COLO668 (cell line): Measurements from ENCODE around the gene INPP5B.
"Not testable (repeated sequence)": the region's sequence is repeated elsewhere in the genome, so short reads cannot be mapped to it uniquely, and the experiment has no call there.

Experiments
- DNase-seq: peaks from one replicate; lab custom pipeline; 2025; ENCODE audit not compliant: unreplicated experiment; lab: John Stamatoyannopoulos, UW

The INPP5B gene

GRCh38 chr1:37948841-37949240 lies 2.0 kb upstream of the INPP5B start:
- no peak for DNase-seq

- DNase-seq, result no peak
Measured at GRCh38 chr1:37948166-37948565, 1.3 kb upstream of the INPP5B start.

GRCh38 chr1:37947364-37947763 lies 511 bp upstream of the INPP5B start:
- DNase-seq, result no peak

- peak; percentile 70 for DNase-seq
Measured at GRCh38 chr1:37945743-37946702, 830 bp downstream of the INPP5B start.

GRCh38 chr1:37945251-37945650 lies 1.6 kb downstream of the INPP5B start:
- no peak for DNase-seq

- no peak for DNase-seq
Measured at GRCh38 chr1:37944816-37945215, 2.0 kb downstream of the INPP5B start.

- DNase-seq, result no peak
Measured at GRCh38 chr1:37944086-37944763, 2.6 kb downstream of the INPP5B start.

GRCh38 chr1:37940299-37940947 lies 6.4 kb downstream of the INPP5B start:
- DNase-seq, result peak; percentile 93

- not testable (repeated sequence) for DNase-seq
Measured at GRCh38 chr1:37936760-37937159, 10.1 kb downstream of the INPP5B start.

- no peak for DNase-seq
Measured at GRCh38 chr1:37932759-37933158, 14.1 kb downstream of the INPP5B start.

- peak; percentile 100 for DNase-seq
Measured at GRCh38 chr1:37931361-37932158, 15.3 kb downstream of the INPP5B start.

- no peak for DNase-seq
Measured at GRCh38 chr1:37931102-37931360, 15.8 kb downstream of the INPP5B start.

- no peak for DNase-seq
Measured at GRCh38 chr1:37930246-37931101, 16.4 kb downstream of the INPP5B start.

GRCh38 chr1:37926038-37926924 lies 20.6 kb downstream of the INPP5B start:
- no peak for DNase-seq

GRCh38 chr1:37925316-37925715 lies 21.5 kb downstream of the INPP5B start:
- no peak for DNase-seq

- DNase-seq, result no peak
Measured at GRCh38 chr1:37923551-37923889, 23.3 kb downstream of the INPP5B start.

- no peak for DNase-seq
Measured at GRCh38 chr1:37922767-37923550, 23.9 kb downstream of the INPP5B start.

- DNase-seq, result peak; percentile 29
Measured at GRCh38 chr1:37919277-37919676, 27.6 kb downstream of the INPP5B start.
